HCT116 (cell line): ENCODE data around the gene VWC2. TPM values are rescaled to one million over a fixed set of nuclear protein-coding genes. Genes with fewer than 3 reads are reported as not detected.

ENCODE experiments used
- ATAC-seq: fragments of 200-7000 bp; cut with Tn5 transposase; 2 replicates; pipeline ENCODE4 v1.9.1; 2020; ENCODE audit warnings: mild to moderate bottlenecking, moderate library complexity
- BruUV-seq: library from RNA; stranded (reverse); fragments of 400-500 nt; replicated peaks from 2 replicates; lab custom pipeline; 2021; lab: Mats Ljungman, UMichigan
- CTCF ChIA-PET: fragments of 300-600 bp; sonication (Branson Sonifier 250); formaldehyde crosslinking; loops from one replicate; lab custom pipeline; 2021; ENCODE audit warnings: antibody characterized with exemption; lab: Charles Lee
- POLR2A ChIA-PET: fragments of 300-600, 350-600 bp; sonication (Branson Sonifier 250); formaldehyde crosslinking; loops from one replicate; lab custom pipeline; 2021; ENCODE audit warnings: antibody characterized with exemption; lab: Charles Lee
- RAD21 ChIA-PET, 2 experiments: fragments of 300-600 bp; sonication (Branson Sonifier 250); formaldehyde crosslinking; loops; one replicate each; lab custom pipeline; 2023; ENCODE audit warnings: low total read pairs in 2 of 2; ENCODE audit not compliant: uncharacterized antibody in 2 of 2, unreplicated experiment in 2 of 2, low non-redundant PET in 1 of 2; lab: Charles Lee
- DNase-seq: peaks from one replicate; pipeline ENCODE4 v3.0.0-alpha.2; 2010; ENCODE audit warnings: low read depth, low spot score
- H2AFZ ChIP-seq: fragments of 200-600 bp; shearing (Covaris generic), sonication (generic); 2 replicates; pipeline ENCODE4 v1.6.1; 2017; ENCODE audit warnings: low read depth, mixed run types, mixed read lengths, antibody characterized with exemption, low read length; ENCODE audit not compliant: poor library complexity, severe bottlenecking
- H3K27ac ChIP-seq: 2 replicates; pipeline ENCODE4 v1.5.1; 2012; ENCODE audit warnings: low read depth, low read length
- H3K27me3 ChIP-seq: fragments of 200-600 bp; sonication (generic); 2 replicates; pipeline ENCODE4 v1.6.1; 2016; ENCODE audit warnings: mixed run types, low read length, mixed read lengths; ENCODE audit not compliant: insufficient read depth
- H3K36me3 ChIP-seq, 2 experiments: fragments of 200-500 bp in 1 of 2; fragments of 200-600 bp in 1 of 2; sonication (Bioruptor generic) in 1 of 2; sonication (generic) in 1 of 2; 2 replicates each; pipeline versions ENCODE4 v1.5.1 to v1.6.1; 2014 to 2016; ENCODE audit warnings: low read length in 2 of 2, inconsistent platforms in 1 of 2, mixed read lengths in 1 of 2, mixed run types in 1 of 2; ENCODE audit not compliant: insufficient read depth in 2 of 2, control insufficient read depth in 1 of 2
- H3K4me1 ChIP-seq, 2 experiments: fragments of 200-600 bp in 1 of 2; sonication (generic) in 1 of 2; 2 replicates each; pipeline versions ENCODE4 v1.5.1 to v1.6.1; 2012 to 2017; ENCODE audit warnings: low read length in 2 of 2, inconsistent platforms in 1 of 2, mild to moderate bottlenecking in 1 of 2, mixed read lengths in 1 of 2, mixed run types in 1 of 2, moderate library complexity in 1 of 2; ENCODE audit not compliant: insufficient read depth in 2 of 2, control insufficient read depth in 1 of 2
- H3K4me2 ChIP-seq: fragments of 200-600 bp; sonication (generic); 2 replicates; pipeline ENCODE4 v1.6.1; 2017; ENCODE audit warnings: mixed run types, low read length, mixed read lengths
- H3K4me3 ChIP-seq, 2 experiments: fragments of 200-600 bp in 1 of 2; sonication (generic) in 1 of 2; replicated peaks in 1 of 2; 2 replicates each; pipeline ENCODE4 v1.5.1; 2011 to 2016; ENCODE audit warnings: low read length in 2 of 2, control low read depth in 1 of 2, low read depth in 1 of 2, mild to moderate bottlenecking in 1 of 2, mixed read lengths in 1 of 2, mixed run types in 1 of 2
- H3K79me2 ChIP-seq: fragments of 200-600 bp; sonication (generic); 2 replicates; pipeline ENCODE4 v1.6.1; 2017; ENCODE audit warnings: mild to moderate bottlenecking, mixed run types, low read length, moderate library complexity, mixed read lengths; ENCODE audit not compliant: insufficient read depth
- H3K9ac ChIP-seq: fragments of 200-600 bp; sonication (generic); 2 replicates; pipeline ENCODE4 v1.6.1; 2016; ENCODE audit warnings: low read length, mixed read lengths
- H3K9me2 ChIP-seq: fragments of 200-600 bp; sonication (generic), shearing (Covaris generic); 2 replicates; pipeline ENCODE4 v1.6.1; 2017; ENCODE audit warnings: mixed run types, mild to moderate bottlenecking, moderate library complexity; ENCODE audit not compliant: insufficient read depth
- H3K9me3 ChIP-seq, 2 experiments: fragments of 200-500 bp in 1 of 2; fragments of 200-600 bp in 1 of 2; sonication (Bioruptor generic) in 1 of 2; sonication (generic) in 1 of 2; 2 replicates each; pipeline ENCODE4 v1.6.1; 2014 to 2017; ENCODE audit warnings: low read length in 2 of 2, mixed read lengths in 2 of 2, inconsistent platforms in 1 of 2, low read depth in 1 of 2, mild to moderate bottlenecking in 1 of 2, mixed run types in 1 of 2, moderate library complexity in 1 of 2; ENCODE audit not compliant: control insufficient read depth in 1 of 2, insufficient read depth in 1 of 2
- H4K20me1 ChIP-seq: fragments of 200-600 bp; sonication (generic), shearing (Covaris generic); 2 replicates; pipeline ENCODE4 v1.6.1; 2017; ENCODE audit warnings: mixed run types, mild to moderate bottlenecking, moderate library complexity; ENCODE audit not compliant: insufficient read depth
- CBX3 ChIP-seq: IDR thresholded peaks from 2 replicates; pipeline ENCODE4 v1.6.1; 2012; ENCODE audit warnings: low read depth
- EZH2 ChIP-seq: fragments of 200-600 bp; sonication (generic); IDR thresholded peaks from 2 replicates; pipeline ENCODE4 v1.6.1; 2017; ENCODE audit warnings: antibody characterized with exemption, mixed run types
- MAX ChIP-seq: IDR thresholded peaks from 2 replicates; pipeline ENCODE4 v1.6.1; 2012
- POLR2A ChIP-seq: IDR thresholded peaks from 2 replicates; pipeline ENCODE4 v1.7.0; 2011; ENCODE audit warnings: borderline replicate concordance; ENCODE audit not compliant: insufficient read depth, insufficient read length; ENCODE audit errors: extremely low read depth
- RAD21 ChIP-seq: IDR thresholded peaks from 2 replicates; pipeline ENCODE4 v1.6.1; 2012; ENCODE audit warnings: low read depth, mild to moderate bottlenecking
- REST ChIP-seq: IDR thresholded peaks from 2 replicates; pipeline ENCODE4 v1.6.1; 2012; ENCODE audit warnings: low read depth
- SIN3A ChIP-seq: IDR thresholded peaks from 2 replicates; pipeline ENCODE4 v1.6.1; 2012; ENCODE audit warnings: low read depth
- SP1 ChIP-seq: IDR thresholded peaks from 2 replicates; pipeline ENCODE4 v1.6.1; 2012; ENCODE audit warnings: low read depth
- YY1 ChIP-seq: IDR thresholded peaks from 2 replicates; pipeline ENCODE4 v1.6.1; 2011; ENCODE audit warnings: low read length, low read depth, moderate library complexity, mild to moderate bottlenecking; ENCODE audit not compliant: insufficient replicate concordance; ENCODE audit errors: extremely low read depth
- ZNF274 ChIP-seq: fragments of 200-500 bp; sonication (Bioruptor generic); IDR thresholded peaks from 2 replicates; pipeline ENCODE4 v1.6.1; 2014; ENCODE audit warnings: mild to moderate bottlenecking, low read depth, low read length, inconsistent platforms
- intact Hi-C: fragments of 100-400 bp; cut with micrococcal nuclease; formaldehyde crosslinking; loops from 2 replicates; pipeline ENCODE4 v1.10.0; 2022
- total RNA-seq: library from RNA; stranded (reverse); gene quantifications from one replicate; pipeline ENCODE4 v1.2.1, GENCODE V29; 2021; ENCODE audit not compliant: unreplicated experiment

The VWC2 gene
- total RNA-seq, 1 experiment from 2014 or later: not detected

- H4K20me1 ChIP-seq: no peaks in the 10 kb centered on the region
- H3K9me3 ChIP-seq: peaks cover under 1 to 3% of the 10 kb centered on the region in 2 experiments; a peak in 1 of 4 replicates
- no peaks in the 10 kb centered on the region for H3K27me3 ChIP-seq
- TF ChIP-seq REST (no peak), RAD21 (no peak), SIN3A (no peak), MAX (no peak), EZH2 (no peak), SP1 (no peak), ZNF274 (no peak), CBX3 (no peak), POLR2A (no peak), YY1 (no peak)
- no peak overlapping the region for H3K4me3 ChIP-seq
- CTCF ChIA-PET: no interaction called here
- no peak for DNase-seq
- POLR2A ChIA-PET: no interaction called here
- H3K36me3 ChIP-seq: no peaks in the 10 kb centered on the region
- RAD21 ChIA-PET: no interaction called here
- H2AFZ ChIP-seq: no peak overlapping the region
- ATAC-seq: no peak
- no peaks in the 10 kb centered on the region for H3K9me2 ChIP-seq
- no peaks in the 10 kb centered on the region for H3K4me1 ChIP-seq
- no peaks in the 10 kb centered on the region for H3K79me2 ChIP-seq
- BruUV-seq: no TSS peak
- H3K27ac ChIP-seq: no peak overlapping the region
- no peak overlapping the region for H3K9ac ChIP-seq
- no peak overlapping the region for H3K4me2 ChIP-seq
- intact Hi-C loops: no loop called here
Measured at GRCh38 chr7:49767719-49768118, 5.7 kb upstream of the VWC2 start.
